SIG-M5 treated with dmso at 0.1 percent for 504 hours (cell line): ENCODE data around the gene AMOTL2.
A peak's percentile ranks its signal among the peaks of the same experiment; 100 is the strongest.

ENCODE experiments used
- DNase-seq: peaks from one replicate; lab custom pipeline; 2025; ENCODE audit not compliant: unreplicated experiment; lab: John Stamatoyannopoulos, UW

Gene AMOTL2

DNA sequence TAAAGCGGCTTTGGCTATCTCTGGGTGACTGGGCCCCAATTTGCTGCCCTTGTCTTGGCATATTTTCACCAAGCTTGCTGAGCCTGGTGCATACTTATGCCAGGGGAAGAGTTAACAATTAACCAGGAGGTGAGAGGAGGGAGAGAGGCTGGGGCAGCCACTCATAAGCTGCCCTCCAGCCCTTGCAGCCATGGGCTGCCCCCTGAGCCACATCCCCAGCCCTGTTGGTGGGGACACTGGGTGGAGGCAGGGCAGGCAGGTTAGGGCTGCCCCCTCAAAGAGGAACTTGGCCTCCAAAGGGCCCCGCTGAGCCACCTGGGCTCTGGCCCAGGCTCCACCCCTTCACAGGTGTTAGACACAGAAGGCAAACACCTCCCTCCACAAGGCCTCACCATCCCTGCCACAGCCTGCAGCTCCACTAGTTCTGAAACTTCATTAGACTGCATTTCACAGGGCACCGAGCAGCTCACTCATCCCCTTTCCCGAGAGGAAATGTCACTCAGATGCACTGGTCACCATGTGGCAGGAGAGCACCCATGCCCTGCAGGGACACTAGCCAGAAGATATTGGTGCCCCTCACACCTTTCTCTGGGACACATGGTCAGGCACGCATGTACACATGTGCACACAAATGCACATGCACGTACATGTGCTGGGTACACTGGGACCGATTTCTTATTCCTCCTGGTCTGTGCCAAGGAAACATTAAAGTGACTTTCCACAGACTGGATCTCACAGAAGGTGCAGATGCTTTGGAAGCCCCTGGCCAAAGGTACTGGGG, 20.2 kb downstream of the AMOTL2 start:
- DNase-seq: no peak

DNA sequence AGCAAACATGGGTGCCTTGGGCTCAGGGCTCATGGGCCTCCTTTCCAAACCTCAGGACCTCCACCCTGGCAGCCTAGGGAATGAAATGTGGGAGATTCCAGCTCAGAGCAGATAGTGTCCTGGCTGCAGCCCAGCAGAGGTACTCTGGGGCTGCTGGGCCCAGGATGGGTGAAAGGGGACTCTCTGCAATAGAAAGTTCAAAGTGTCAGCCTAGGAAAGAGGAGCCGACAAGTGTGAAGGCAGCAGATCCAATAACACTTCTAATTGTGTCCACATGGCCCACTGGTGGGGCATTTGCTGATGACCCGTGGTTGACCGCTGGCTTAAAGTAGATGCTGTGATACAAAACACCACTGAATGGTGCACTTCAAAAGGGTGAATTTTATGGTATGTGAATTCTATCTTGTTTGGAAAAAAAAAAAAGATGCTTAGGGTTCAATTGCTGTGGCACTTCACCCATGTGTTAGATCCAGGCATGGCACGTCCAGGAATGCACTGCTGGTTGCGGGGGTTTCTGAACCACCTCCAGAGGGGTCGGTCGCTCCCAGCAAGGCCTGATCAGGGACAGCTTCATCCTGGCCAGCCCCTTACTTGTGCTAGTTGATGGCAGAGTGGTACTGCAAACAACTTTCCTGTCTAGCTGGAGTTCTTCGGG, 20.9 kb downstream of the AMOTL2 start:
- no peak for DNase-seq

DNA sequence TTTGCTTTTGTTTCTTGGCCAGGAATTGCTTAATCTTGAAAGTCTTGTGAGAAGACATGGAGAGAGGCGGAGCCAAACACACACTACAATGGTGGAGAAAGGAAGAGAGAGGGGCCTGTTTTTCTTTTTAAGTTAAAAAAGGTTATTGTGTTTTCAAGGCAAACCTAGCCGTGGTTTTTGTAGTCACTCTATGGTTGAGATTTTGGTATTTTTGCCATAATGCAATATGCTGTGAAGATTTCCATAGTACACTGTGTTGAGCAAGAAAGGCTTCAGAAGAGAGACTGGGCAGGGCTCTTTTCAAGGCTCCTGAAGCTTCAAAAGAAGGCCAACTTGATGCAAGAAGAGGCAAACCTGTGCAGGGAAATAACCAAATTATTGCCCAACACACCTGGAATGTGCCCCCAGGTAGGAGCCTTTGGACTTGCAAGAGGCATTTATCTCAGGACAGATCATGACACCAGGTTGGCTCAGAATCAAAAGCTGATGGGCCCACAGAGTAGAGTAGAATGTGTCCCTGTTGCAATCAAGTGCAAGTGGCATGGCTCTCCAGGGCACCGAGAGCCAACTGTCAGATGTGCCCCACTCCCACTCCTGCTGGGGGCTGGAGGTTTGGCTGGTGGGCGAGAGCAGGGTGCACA, 22.1 kb downstream of the AMOTL2 start:
- peak; percentile 44 for DNase-seq

DNA sequence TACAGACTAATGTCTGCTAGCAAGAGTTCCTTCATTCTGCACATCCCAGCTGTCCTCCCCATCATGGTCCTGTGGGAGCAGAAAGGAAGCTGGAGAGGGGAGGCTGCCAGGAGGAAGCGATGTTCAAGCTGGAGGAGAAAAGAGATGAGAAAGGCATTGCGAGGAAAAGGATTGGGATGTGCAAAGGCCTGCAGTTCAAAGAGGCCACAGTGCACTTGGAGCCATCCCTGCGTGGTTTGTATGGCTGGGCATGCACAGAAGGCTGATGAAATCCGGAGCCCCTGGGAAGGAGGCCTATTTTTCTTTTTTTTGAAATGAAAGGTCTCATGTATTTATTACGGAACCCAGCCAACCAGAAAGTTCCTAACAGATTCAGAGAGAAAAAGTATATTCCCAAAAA, 22.8 kb downstream of the AMOTL2 start:
- no peak for DNase-seq

DNA sequence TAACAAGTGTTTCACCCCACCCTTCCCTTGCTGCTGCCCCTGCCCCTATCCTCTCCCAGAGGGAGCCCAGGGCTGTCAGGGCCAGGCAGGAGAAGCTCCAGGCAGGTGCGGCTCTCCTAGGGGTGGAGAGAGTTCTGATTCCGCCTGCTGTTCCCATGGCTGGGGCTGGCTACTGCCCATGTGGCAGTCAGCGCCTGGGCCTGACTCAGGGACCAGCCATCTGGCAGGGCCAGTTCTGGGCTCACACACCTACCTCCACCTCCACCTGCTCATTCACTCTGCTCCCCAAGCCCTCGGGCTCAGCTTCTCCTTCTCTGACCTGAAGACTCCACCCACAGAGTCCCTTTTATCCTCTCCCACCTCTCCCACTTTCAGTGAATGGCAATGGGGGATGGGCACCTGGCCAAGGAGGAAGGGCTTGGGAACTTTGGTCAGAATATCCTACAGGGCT, 23.4 kb downstream of the AMOTL2 start:
- peak; percentile 72 for DNase-seq

DNA sequence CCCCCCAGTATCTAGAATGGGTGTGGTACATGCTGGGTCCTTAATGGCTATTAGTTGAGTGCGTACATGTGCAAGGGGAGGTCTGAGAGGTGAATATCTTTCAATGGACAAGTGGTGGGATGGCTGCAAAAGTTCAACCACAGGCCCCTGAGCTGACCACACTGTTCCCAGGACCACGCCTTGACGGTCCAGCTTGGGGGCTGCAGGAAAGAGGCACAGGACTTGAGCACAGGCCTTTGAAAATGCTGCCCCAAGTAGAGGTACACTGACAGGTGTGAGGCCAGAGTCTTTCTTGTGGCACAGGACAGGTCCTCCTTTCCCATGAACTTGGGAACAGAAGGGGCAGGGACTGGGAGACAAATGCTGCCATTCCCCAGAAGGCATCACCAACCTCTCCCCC, 24.0 kb downstream of the AMOTL2 start:
- DNase-seq: no peak

DNA sequence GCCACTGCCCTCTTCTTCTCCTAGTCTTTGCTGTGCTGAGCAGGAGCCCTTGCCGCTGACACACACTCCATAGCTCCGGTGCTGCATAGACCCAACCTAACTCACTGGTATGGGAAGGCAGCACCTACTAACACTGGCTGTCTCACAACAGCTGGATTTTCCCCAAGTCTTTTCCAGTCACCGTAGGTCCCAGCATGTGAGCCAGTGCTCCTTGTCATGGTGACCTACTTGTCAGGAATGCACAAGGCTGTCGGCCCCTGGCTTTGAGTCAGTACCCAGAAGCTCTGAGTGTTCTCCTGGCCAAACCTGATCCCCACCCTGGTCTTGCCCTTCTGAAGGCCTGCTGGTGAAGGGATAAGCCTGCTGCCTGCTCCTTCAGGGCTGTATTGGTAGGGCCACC, 25.7 kb downstream of the AMOTL2 start:
- no peak for DNase-seq

DNA sequence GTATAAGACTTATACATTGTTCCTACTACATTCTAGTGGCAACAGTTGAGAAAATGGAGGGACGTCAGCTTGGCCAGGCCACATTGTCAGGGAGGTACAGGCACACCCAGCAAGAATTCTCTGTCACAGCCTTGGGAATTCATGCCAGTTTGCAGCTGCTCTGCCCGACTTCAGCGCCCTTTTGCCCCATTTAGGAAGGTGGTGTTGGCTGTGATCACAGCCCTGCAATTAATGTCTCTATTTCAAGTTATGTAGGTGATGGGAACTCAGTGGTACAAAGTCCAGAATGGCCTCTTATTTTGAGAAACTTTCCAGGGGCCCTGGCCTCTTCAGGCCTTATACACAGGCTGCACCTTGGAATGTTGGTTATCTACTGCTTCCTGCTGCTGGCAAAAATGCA, 26.7 kb downstream of the AMOTL2 start:
- no peak for DNase-seq

DNA sequence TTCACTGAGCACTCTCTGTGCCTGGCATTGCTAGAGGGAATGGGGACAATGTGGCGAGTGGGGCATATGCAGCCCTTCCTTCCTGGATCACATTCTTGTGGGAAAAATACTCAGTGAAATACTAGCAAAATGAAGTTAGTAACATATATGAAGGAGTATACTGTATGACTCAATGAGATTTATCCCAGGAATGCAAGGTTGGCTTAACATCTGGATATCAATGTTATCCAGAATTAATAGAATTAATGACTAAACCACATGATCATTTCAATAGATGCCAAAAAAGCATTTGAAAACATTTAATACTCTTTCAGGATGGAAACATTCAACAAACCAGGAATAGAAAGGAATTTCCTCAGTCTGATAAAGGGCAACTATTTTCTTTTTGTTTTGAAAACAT, 27.5 kb downstream of the AMOTL2 start:
- DNase-seq: no peak

DNA sequence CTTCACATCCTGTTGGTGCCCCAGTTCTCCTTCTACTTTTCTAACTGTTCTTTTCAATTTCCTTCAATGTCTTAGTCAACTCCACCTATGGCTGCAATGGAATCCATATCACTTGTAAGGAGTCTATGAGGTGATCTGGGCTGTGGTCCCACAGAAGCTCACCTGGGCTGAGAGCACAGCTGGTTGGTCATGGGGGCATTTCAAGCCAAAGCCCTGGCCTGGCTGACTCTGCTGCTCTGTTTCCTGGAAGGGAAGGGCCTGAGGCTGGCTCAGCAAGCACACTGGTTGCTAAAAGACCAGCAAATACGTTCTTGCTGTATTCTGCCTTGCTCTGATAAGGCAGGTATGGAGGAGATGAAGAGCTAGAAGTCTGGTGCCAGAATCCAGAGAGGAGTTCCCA, 29.0 kb downstream of the AMOTL2 start:
- no peak for DNase-seq

DNA sequence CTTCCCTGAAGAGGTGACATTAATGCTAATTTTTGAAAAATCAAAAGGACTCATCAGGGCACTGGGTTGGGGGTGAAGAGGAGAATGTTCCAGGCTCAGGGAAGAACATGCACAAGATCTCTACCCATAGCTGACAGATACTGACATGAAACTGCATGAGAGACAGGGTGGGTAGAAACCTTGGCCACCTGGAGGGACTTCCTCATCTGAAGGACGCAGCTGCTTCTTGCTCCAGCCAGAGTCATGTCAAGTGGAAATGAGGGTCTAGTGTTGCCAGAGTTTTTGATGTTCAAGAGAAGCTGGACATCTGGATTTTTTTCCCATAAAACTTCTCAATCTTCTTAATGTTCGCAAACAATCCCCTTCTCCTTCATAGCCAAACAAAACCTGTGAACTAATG, 29.7 kb downstream of the AMOTL2 start:
- DNase-seq: no peak

DNA sequence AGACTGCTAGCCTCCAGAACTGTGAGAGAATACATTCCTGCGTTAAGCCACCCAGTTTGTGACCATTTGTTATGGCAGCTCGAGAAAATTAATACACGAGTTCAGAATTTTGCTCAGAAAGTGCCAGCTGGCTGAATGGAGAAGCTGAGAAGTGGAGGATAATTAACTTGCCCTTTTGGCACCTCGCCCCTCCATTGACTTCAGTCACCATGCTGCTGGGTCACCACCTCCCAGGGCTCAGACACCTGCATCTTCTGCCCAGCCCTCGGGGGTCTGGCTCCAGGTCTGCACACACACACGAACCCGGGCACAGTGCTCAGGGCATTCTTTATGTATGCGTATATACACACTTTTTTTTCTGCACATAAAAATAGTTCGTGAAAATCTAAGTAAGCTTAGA, 32.0 kb downstream of the AMOTL2 start:
- DNase-seq: no peak

DNA sequence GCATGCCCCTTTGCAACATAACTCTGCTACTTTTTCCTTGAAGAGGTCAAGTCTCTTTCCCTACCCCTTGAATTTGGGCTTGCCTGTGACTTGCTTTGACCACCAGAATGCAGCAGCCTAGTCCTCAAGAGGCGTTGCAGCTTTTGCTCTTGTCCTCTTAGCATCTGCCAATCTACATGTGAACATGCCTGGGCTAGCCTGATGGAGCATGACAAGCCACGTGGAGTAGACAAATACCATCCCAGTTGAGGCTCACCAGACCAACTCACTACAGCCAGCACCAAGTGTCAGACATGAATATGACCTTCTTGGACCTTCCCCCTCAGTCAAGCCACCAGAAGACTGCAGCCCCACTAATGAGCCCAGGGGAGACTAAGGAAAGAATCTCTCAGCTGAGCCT, 32.9 kb downstream of the AMOTL2 start:
- no peak for DNase-seq

DNA sequence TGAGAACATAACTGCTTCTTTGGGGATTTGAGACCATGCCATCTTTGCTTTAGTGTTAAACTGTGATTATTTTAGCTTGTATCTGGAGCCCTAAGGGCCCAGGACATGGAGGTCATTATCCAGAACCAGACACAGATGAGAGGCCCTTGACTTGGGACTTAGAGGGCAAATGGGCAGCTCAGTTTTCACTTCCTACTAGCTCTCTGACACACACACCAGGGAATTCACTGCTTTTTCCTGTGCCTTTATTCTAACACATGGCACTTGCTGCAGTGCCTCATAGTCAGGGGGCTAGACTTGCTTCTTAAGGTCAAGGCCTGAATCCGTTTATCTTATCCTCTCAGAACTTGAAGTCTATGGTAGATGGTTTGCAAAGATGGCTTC, 33.3 kb downstream of the AMOTL2 start:
- no peak for DNase-seq

DNA sequence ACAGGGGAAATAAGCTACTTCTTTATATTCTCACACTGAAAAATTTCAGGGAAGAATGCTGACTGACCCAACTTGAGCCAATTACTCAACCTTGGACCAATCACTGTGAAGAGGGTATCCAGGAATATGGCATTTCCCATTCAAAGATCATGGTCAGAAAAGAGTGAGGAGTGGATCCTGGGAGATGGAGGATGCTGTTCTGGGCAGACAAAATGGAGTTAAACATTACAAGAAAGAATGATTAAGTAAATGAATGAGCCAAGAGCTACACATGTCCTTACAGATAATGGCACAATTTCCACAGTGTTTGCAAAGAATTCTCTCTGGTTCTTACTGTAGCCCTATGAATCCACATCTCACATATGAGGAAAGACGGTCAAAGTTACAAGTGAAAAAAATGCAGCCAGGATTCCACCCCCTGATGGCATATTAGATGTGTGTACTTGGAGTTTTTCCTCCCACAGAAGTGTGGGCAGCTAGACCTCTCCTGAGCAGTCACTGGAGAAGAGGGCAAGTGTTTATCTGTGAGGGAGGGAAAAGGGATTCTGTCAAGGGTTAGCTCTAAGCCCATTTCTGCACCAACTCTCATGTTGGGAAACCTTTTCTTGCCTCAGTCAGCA, 33.8 kb downstream of the AMOTL2 start:
- no peak for DNase-seq

DNA sequence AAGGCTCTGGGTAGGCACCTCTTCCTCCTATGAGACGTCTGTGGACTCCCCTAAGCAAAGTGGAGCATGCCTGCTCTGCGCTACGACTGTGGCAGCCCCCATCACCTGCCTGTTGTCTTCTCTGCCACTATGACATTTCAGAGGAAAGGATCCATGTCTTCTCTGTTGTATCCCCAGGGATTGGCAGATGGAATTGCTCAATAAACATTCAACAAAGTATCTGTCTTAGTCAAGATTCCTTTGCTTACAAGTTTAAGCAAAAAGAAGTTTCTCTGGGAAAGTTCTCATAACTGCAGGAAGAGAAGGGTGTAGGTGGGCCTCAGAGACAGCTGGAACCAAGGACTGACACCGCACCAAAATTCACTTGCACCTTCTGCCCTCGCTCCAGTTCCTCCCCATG, 34.3 kb downstream of the AMOTL2 start:
- no peak for DNase-seq

DNA sequence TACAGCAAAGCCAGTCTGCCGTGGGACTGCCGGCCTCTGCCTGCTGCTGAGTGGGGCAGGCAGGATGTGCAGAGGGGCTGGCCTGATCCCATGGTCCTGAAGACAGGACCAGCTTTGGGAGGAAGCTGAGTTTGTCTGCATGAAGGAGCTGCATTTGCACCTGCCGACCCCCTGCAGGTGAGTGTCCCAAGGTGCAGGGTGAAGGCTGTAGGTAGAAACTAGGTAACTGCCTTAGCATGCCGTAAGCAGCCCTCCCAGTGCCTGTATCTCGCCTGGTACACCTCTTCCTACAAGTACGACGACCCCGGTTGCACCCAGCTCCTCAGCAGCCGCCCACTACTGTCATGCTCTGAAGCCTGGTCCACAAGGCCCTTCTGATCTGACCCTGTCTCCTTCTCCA, 34.9 kb downstream of the AMOTL2 start:
- DNase-seq: no peak

DNA sequence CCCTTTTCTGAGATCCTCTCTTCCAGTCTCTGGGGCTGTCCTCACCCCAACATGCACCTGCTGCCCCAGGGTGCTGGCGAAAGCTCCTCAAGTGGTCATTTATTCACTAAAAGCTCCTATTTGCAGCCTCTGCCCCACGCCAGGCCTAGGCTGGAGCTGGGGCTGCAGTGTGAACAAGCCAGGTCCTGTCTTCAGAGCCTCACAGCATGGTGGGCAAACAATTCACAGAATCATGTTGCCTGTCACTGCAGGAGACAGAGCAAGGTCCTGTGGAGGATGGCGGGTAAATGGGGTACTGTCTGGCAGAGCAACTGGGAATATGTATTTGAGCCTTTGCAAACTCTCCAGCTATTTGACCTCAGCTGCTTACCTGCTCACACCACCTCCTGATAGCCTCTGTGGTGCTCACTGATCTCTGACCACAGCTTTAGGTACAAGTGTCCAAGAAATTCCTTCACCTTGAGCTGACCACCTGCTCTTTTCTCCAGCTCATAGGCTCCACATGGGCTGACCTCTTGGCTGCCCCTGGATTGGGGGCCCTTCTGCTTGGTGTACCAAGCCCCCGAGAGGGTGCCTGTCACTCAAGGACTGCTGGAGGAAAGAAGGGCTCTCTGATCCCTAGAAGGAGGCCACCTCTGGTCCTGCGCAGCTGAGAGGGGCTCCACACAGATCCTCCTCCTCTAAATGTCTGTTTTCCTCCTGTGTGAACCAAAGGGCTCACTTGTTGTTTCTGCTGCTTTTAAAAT, 35.6 kb downstream of the AMOTL2 start:
- no peak for DNase-seq

DNA sequence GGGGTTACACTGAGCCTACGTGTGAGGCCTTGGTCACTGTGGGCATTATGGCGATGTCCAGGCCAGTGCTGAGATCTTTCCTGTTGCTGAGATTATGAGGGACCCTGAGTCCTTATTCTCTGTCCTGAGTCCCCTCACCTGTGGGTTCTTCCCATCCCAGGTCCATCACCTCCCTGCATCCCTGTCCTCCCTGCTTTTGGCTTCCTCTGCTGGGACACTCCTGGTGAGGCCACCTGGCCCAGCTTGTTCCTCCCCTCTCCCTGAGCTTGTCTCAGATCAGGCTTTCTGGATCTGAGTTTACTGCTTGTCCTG, 36.1 kb downstream of the AMOTL2 start:
- no peak for DNase-seq

DNA sequence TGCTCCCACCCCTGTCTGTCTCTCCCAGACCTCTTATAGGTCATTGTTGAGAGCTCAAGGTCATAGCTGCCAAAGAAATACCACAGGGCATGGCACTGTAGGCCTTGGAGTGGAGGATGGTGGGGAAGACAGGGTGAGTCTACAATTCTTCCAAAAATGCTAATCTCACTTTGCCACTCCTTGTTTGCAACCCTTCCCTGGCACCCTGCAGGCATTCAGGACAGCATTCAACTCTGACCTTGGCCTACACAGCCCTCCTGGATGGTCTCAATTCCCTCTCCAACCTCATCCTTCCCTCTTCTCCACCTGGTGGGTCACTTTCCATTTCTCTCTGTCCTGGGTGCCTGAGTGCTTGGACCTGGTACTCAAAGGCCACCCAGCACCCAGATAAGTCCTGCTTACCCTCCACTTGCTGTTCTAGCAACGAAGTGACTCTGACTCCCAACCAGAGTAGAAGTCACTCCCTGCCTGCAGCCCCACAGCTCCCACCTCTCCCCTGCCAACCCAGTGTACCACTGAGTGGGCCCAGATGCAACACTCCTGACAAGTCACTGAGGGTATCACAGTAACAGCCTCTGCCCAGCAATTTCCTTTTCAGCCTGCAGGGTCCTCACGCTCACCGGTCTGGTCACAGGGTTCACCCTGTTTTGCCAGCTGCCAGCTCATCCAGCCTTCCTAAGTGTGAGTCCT, 36.6 kb downstream of the AMOTL2 start:
- DNase-seq: no peak

DNA sequence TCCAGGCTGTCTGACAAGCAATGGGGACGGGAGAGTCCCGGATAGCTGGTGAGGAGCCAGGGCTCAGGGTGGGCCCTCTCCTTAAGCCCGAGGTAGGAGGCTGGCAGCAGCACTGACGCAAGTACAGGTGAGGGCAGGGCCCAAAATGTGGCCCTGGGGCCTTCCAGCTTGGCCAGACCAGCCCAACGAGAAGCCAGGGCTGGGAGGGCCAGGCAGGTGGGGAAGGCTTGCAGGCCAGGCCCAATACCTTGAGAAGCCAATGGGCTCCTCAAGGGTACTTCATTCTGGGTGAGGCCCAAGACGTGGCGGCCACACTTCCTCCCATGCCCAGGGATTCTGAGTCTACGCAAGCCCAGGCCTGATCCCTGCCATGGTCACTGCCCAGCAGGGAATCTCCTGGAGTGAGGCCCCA, 37.2 kb downstream of the AMOTL2 start:
- DNase-seq: no peak
